WTC11 (cell line): Measurements from ENCODE around the gene NMB. TPM values are rescaled to one million over a fixed set of nuclear protein-coding genes. Genes with fewer than 3 reads are reported as not detected.

Experiments
- ATAC-seq: fragments of 200-7000 bp; cut with Tn5 transposase; 2 replicates; pipeline ENCODE4 v1.10.0; 2021; ENCODE audit warnings: mild to moderate bottlenecking, moderate library complexity
- CTCF ChIA-PET: fragments of 300-600 bp; sonication (Branson Sonifier 250); formaldehyde crosslinking; loops from one replicate; lab custom pipeline; 2021; ENCODE audit warnings: antibody characterized with exemption; lab: Charles Lee
- POLR2A ChIA-PET: fragments of 350-600 bp; sonication (Branson Sonifier 250); formaldehyde crosslinking; loops from one replicate; lab custom pipeline; 2021; ENCODE audit warnings: antibody characterized with exemption; lab: Charles Lee
- DNase-seq: peaks from one replicate; pipeline ENCODE4 v3.0.0; 2021; ENCODE audit warnings: low spot score
- H3K27ac Mint-ChIP-seq: 2 replicates; pipeline ENCODE4 v1.8.0; 2021; ENCODE audit warnings: mixed read lengths
- H3K27me3 Mint-ChIP-seq: 2 replicates; pipeline ENCODE4 v1.8.0; 2021; ENCODE audit warnings: low read depth, mild to moderate bottlenecking, moderate library complexity, mixed read lengths
- H3K36me3 Mint-ChIP-seq: 2 replicates; pipeline ENCODE4 v1.8.0; 2021; ENCODE audit warnings: mixed read lengths
- H3K4me1 Mint-ChIP-seq: 2 replicates; pipeline ENCODE4 v1.8.0; 2022; ENCODE audit warnings: mixed read lengths
- H3K4me3 Mint-ChIP-seq: 2 replicates; pipeline ENCODE4 v1.8.0; 2021; ENCODE audit warnings: mild to moderate bottlenecking, moderate library complexity, mixed read lengths
- H3K9me3 Mint-ChIP-seq: 2 replicates; pipeline ENCODE4 v1.8.0; 2021; ENCODE audit warnings: mixed read lengths
- CREM ChIP-seq: sonication (generic); formaldehyde crosslinking; IDR thresholded peaks from 2 replicates; pipeline ENCODE4 v1.8.1; 2022; ENCODE audit warnings: mild to moderate bottlenecking, missing genetic modification reagents, moderate library complexity
- ESRRA ChIP-seq: sonication (generic); formaldehyde crosslinking; IDR thresholded peaks from 2 replicates; pipeline ENCODE4 v1.8.1; 2022; ENCODE audit warnings: mild to moderate bottlenecking, missing genetic modification reagents, borderline replicate concordance
- GTF2I ChIP-seq: fragments of 250-450 bp; sonication (Bioruptor Pico); conservative IDR thresholded peaks from 2 replicates; pipeline ENCODE4 v1.4.0; 2021; ENCODE audit warnings: mild to moderate bottlenecking
- HMGA2 ChIP-seq: fragments of 250-450 bp; sonication (Bioruptor Pico); IDR thresholded peaks from 2 replicates; pipeline ENCODE4 v1.4.0; 2021; ENCODE audit warnings: mild to moderate bottlenecking, moderate library complexity
- MXD4 ChIP-seq: fragments of 250-450 bp; sonication (Bioruptor Pico); IDR thresholded peaks from 2 replicates; pipeline ENCODE4 v1.8.0; 2021; ENCODE audit warnings: mild to moderate bottlenecking, moderate library complexity, borderline replicate concordance
- OVOL2 ChIP-seq: fragments of 250-450 bp; sonication (Bioruptor Pico); IDR thresholded peaks from 2 replicates; pipeline ENCODE4 v1.9.0; 2021; ENCODE audit warnings: mild to moderate bottlenecking, borderline replicate concordance
- SMAD3 ChIP-seq: sonication (generic); formaldehyde crosslinking; IDR thresholded peaks from 2 replicates; pipeline ENCODE4 v1.8.0; 2022; ENCODE audit warnings: missing genetic modification reagents, mild to moderate bottlenecking, borderline replicate concordance
- TCF7 ChIP-seq: sonication (generic); formaldehyde crosslinking; IDR thresholded peaks from 2 replicates; pipeline ENCODE4 v1.8.0; 2022; ENCODE audit warnings: mild to moderate bottlenecking, low read depth, missing genetic modification reagents, moderate library complexity
- TP53 ChIP-seq: sonication (generic); formaldehyde crosslinking; IDR thresholded peaks from 2 replicates; pipeline ENCODE4 v1.8.1; 2023; ENCODE audit warnings: mild to moderate bottlenecking, missing genetic modification reagents
- ZNF121 ChIP-seq: sonication (generic); formaldehyde crosslinking; IDR thresholded peaks from 2 replicates; pipeline ENCODE4 v1.8.0; 2023; ENCODE audit warnings: missing genetic modification reagents
- total RNA-seq: library from RNA; stranded (reverse); gene quantifications from 3 replicates; pipeline ENCODE4 v1.2.3, GENCODE V29; 2021
- TF ChIP-seq, protein P1 (sequence below): fragments of 250-450 bp; sonication (Bioruptor Pico); IDR thresholded peaks from 2 replicates; pipeline ENCODE4 v1.9.0; 2021; ENCODE audit warnings: mild to moderate bottlenecking
- TF ChIP-seq, protein P2 (sequence below): sonication (generic); formaldehyde crosslinking; IDR thresholded peaks from 2 replicates; pipeline ENCODE4 v1.8.1; 2023; ENCODE audit warnings: mild to moderate bottlenecking, missing genetic modification reagents, moderate library complexity
- TF ChIP-seq, protein P3 (sequence below): fragments of 250-450 bp; sonication (Bioruptor Pico); conservative IDR thresholded peaks from 2 replicates; pipeline ENCODE4 v1.9.0; 2021; ENCODE audit warnings: mild to moderate bottlenecking
- TF ChIP-seq, protein P4 (sequence below): fragments of 250-450 bp; sonication (Bioruptor Pico); IDR thresholded peaks from 2 replicates; pipeline ENCODE4 v2.1.2; 2022; ENCODE audit warnings: mild to moderate bottlenecking, moderate library complexity
- TF ChIP-seq, protein P5 (sequence below): fragments of 200-600 bp; IDR thresholded peaks from 2 replicates; pipeline ENCODE4 v1.8.0; 2022; ENCODE audit warnings: antibody characterized with exemption

The NMB gene
- total RNA-seq, 1 experiment from 2014 or later = 14.9 TPM

DNA sequence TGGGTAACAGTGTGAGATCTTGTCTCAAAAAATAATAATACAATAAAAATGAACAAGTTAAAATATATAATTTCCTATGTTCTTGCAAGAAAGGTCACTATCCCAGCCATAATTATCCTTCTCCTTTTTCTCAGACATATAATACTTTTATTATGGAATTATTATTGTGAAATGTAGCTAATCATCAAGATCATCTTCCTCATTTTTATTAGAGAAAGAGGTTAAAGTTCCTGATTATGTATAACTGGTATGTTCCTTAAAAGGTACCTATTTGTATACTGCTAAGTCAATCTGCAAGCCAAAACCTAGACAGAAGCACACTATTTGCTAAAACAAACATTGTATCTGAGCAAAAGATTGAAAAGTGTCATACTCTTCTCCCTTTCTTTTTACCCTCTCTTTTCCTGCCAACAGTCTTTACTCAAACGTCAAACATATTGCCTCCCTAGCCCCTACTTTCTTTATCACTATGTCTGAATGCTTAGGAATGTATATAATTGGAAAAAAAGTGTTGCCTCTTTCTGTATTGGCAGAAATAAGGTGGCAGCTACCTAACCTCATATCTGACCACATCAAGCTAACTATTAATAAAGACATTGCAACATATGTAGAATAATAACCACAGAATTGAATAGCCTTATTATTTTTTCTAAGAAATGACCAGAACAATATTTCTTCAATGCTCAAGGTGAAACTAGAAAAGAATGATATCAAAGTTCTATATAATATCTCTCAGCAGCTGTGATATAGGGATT lies 39.4 kb upstream of the NMB start (continued):
- TF ChIP-seq, protein P1, sequence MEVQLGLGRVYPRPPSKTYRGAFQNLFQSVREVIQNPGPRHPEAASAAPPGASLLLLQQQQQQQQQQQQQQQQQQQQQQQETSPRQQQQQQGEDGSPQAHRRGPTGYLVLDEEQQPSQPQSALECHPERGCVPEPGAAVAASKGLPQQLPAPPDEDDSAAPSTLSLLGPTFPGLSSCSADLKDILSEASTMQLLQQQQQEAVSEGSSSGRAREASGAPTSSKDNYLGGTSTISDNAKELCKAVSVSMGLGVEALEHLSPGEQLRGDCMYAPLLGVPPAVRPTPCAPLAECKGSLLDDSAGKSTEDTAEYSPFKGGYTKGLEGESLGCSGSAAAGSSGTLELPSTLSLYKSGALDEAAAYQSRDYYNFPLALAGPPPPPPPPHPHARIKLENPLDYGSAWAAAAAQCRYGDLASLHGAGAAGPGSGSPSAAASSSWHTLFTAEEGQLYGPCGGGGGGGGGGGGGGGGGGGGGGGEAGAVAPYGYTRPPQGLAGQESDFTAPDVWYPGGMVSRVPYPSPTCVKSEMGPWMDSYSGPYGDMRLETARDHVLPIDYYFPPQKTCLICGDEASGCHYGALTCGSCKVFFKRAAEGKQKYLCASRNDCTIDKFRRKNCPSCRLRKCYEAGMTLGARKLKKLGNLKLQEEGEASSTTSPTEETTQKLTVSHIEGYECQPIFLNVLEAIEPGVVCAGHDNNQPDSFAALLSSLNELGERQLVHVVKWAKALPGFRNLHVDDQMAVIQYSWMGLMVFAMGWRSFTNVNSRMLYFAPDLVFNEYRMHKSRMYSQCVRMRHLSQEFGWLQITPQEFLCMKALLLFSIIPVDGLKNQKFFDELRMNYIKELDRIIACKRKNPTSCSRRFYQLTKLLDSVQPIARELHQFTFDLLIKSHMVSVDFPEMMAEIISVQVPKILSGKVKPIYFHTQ = no peak
- no peak for TF ChIP-seq HMGA2 (CRISPR knock-in tag)

DNA sequence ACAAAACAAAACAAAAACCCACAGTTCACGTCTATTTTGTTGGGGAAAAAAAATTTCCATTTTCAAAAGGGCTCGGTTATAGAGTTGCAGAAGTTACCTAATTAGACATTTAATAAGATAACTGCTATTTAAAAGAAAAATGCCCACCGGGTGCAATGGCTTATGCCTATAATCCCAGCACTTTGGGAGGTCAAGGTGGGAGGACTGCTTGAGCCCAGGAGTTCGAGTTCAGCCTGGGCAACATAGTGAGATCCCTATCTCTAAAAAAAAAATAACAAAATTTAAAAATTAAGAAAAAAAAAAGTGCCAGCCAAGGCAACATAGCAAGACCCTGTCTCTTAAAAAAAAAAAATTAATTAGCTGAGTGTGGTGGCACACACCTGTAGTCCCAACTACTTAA lies 38.8 kb upstream of the NMB start:
- no peak for DNase-seq
- ATAC-seq = no peak
- no peaks in the 10 kb centered on the region for H3K4me1 Mint-ChIP-seq
- peaks cover 4% of the 10 kb centered on the region for H3K36me3 Mint-ChIP-seq
- ChIA-PET POLR2A (interaction anchor here (0.6 kb wide), 1 partner anchor 61 kb away, joined by 4 read pairs; no protein-coding TSS in a partner anchor), CTCF (interaction anchor here (1.0 to 1.2 kb wide), 2 partner anchors 95 to 121 kb away, joined by 3 to 4 read pairs; partner anchors contain the start of gene ALPK3)
- no peak overlapping the region for H3K27ac Mint-ChIP-seq
- H3K4me3 Mint-ChIP-seq = no peak overlapping the region
- H3K9me3 Mint-ChIP-seq = no peaks in the 10 kb centered on the region
- no peaks in the 10 kb centered on the region for H3K27me3 Mint-ChIP-seq
- TF ChIP-seq ZNF121 (CRISPR knock-in tag) (0 out of 2 replicates have a peak, but pooled peaks have one; percentile 49), OVOL2 (CRISPR knock-in tag) (no peak)

DNA sequence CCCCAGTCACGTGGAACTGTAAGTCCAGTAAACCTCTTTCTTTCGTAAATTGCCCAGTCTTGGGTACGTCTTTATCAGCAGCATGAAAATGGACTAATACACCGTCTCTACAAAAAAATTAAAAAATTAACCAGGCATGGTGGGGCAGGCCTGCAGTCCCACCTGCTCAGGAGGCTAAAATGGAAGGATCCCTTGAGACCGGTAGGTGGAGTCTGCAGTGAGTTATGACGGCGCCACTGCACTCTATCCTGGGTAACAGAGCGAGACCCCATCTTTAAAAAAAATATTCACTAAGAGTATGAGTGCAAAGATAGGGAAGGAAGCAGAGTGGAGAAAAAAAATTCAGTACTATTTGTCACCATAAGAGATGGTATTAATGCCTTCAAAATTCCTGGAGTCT lies 32.3 kb upstream of the NMB start:
- H3K4me3 Mint-ChIP-seq = no peak overlapping the region
- DNase-seq = no peak
- H3K27me3 Mint-ChIP-seq = no peaks in the 10 kb centered on the region
- no peak for ATAC-seq
- peak overlapping the region; percentile 57 for H3K27ac Mint-ChIP-seq
- no peaks in the 10 kb centered on the region for H3K4me1 Mint-ChIP-seq
- H3K9me3 Mint-ChIP-seq = peaks cover 4% of the 10 kb centered on the region; the same call in 1 of the 2 replicates
- peaks cover 50% of the 10 kb centered on the region for H3K36me3 Mint-ChIP-seq
- POLR2A ChIA-PET = no interaction called here
- CTCF ChIA-PET = no interaction called here
- no peak for TF ChIP-seq GTF2I (CRISPR knock-in tag)
- TF ChIP-seq MXD4 (CRISPR knock-in tag) = no peak
- TF ChIP-seq, protein P2, sequence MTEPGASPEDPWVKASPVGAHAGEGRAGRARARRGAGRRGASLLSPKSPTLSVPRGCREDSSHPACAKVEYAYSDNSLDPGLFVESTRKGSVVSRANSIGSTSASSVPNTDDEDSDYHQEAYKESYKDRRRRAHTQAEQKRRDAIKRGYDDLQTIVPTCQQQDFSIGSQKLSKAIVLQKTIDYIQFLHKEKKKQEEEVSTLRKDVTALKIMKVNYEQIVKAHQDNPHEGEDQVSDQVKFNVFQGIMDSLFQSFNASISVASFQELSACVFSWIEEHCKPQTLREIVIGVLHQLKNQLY (CRISPR knock-in tag) = no peak
- TF ChIP-seq, protein P3, sequence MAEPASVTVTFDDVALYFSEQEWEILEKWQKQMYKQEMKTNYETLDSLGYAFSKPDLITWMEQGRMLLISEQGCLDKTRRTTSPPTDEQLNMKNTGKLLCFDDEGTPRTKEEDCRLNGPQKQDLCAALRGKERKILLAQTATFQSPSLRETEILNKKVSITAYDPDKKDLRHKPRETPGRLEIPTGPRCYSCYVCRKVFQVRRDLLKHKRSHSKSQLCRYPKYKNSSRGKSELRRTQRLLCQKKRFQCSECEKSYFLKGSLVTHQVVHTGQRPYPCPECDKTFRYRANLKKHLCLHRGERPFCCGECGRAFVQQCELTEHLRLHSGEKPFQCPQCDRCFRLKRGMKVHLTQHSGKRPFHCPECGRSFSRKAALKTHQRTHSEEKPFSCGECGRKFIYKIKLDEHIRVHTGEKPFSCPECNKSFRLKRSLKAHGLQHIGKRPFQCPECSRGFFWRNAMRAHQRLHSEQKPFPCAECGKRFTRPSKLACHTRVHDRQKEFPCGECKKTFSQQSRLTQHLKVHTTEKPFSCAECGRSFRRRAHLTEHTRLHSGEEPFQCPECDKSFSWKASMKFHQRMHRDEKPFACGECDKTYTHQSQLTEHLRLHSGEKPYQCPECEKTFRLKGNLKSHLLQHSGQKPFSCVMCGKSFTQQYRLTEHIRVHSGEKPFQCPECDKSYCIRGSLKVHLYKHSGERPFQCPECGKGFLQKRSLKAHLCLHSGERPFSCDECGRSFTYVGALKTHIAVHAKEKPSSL (CRISPR knock-in tag) = no peak
- no peak for TF ChIP-seq CREM (CRISPR knock-in tag)
- TF ChIP-seq TP53 (CRISPR knock-in tag) = no peak
- TF ChIP-seq TCF7 (CRISPR knock-in tag) = no peak
- TF ChIP-seq, protein P4, sequence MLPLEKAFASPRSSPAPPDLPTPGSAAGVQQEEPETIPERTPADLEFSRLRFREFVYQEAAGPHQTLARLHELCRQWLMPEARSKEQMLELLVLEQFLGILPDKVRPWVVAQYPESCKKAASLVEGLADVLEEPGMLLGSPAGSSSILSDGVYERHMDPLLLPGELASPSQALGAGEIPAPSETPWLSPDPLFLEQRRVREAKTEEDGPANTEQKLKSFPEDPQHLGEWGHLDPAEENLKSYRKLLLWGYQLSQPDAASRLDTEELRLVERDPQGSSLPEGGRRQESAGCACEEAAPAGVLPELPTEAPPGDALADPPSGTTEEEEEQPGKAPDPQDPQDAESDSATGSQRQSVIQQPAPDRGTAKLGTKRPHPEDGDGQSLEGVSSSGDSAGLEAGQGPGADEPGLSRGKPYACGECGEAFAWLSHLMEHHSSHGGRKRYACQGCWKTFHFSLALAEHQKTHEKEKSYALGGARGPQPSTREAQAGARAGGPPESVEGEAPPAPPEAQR = no peak
- no peak for TF ChIP-seq ESRRA (CRISPR knock-in tag)
- TF ChIP-seq SMAD3 = no peak
- TF ChIP-seq, protein P5, sequence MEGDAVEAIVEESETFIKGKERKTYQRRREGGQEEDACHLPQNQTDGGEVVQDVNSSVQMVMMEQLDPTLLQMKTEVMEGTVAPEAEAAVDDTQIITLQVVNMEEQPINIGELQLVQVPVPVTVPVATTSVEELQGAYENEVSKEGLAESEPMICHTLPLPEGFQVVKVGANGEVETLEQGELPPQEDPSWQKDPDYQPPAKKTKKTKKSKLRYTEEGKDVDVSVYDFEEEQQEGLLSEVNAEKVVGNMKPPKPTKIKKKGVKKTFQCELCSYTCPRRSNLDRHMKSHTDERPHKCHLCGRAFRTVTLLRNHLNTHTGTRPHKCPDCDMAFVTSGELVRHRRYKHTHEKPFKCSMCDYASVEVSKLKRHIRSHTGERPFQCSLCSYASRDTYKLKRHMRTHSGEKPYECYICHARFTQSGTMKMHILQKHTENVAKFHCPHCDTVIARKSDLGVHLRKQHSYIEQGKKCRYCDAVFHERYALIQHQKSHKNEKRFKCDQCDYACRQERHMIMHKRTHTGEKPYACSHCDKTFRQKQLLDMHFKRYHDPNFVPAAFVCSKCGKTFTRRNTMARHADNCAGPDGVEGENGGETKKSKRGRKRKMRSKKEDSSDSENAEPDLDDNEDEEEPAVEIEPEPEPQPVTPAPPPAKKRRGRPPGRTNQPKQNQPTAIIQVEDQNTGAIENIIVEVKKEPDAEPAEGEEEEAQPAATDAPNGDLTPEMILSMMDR = no peak
